HL-60 (cell line): ENCODE measurements around the gene RNASE8.

Experiments used
- DNase-seq, 2 experiments: peaks; one replicate each; pipeline ENCODE4 v3.0.0-alpha.2; 2010 to 2020; ENCODE audit warnings: low read depth in 1 of 2, low spot score in 1 of 2
- H3K27ac ChIP-seq: fragments of 250-450 bp; sonication (Bioruptor Pico); replicated peaks from 2 replicates; pipeline ENCODE4 v1.5.1; 2020; ENCODE audit warnings: mild to moderate bottlenecking, moderate library complexity
- H3K27me3 ChIP-seq: fragments of 250-450 bp; sonication (Bioruptor Pico); 2 replicates; pipeline ENCODE4 v1.5.1; 2021; ENCODE audit warnings: mild to moderate bottlenecking, moderate library complexity; ENCODE audit not compliant: insufficient read depth, poor library complexity, severe bottlenecking
- H3K4me3 ChIP-seq: replicated peaks from 2 replicates; pipeline ENCODE4 v1.5.1; 2011; ENCODE audit warnings: mild to moderate bottlenecking, control low read depth, low read length; ENCODE audit not compliant: insufficient read depth
- CTCF ChIP-seq: IDR thresholded peaks from one replicate; pipeline ENCODE4 v1.5.1; 2011; ENCODE audit warnings: low read length, control low read depth, inconsistent platforms; ENCODE audit not compliant: insufficient read depth
- GABPA ChIP-seq: IDR thresholded peaks from 2 replicates; pipeline ENCODE4 v1.6.1; 2012; ENCODE audit warnings: low read depth
- POLR2AphosphoS5 ChIP-seq: IDR thresholded peaks from 2 replicates; pipeline ENCODE4 v1.6.1; 2012; ENCODE audit warnings: low read depth
- REST ChIP-seq: IDR thresholded peaks from 2 replicates; pipeline ENCODE4 v1.6.1; 2012; ENCODE audit warnings: low read depth; ENCODE audit not compliant: insufficient replicate concordance
- SPI1 ChIP-seq: IDR thresholded peaks from 2 replicates; pipeline ENCODE4 v1.6.1; 2012; ENCODE audit warnings: low read depth, mild to moderate bottlenecking, borderline replicate concordance

The RNASE8 gene

GRCh38 chr14:21030531-21030930 lies 27.1 kb upstream of the RNASE8 start:
- Histone ChIP-seq H3K27me3 (no peaks in the 10 kb centered on the region), H3K4me3 (no peak overlapping the region), H3K27ac (no peak overlapping the region)
- DNase-seq = no peak
- TF ChIP-seq POLR2AphosphoS5 (no peak), GABPA (no peak), SPI1 (no peak), REST (no peak), CTCF (no peak)

GRCh38 chr14:21032326-21033132 lies 25.1 kb upstream of the RNASE8 start:
- Histone ChIP-seq H3K4me3 (no peak overlapping the region), H3K27ac (no peak overlapping the region), H3K27me3 (no peaks in the 10 kb centered on the region)
- TF ChIP-seq POLR2AphosphoS5 = no peak
- no peak for TF ChIP-seq CTCF
- TF ChIP-seq SPI1 = no peak
- no peak for TF ChIP-seq GABPA
- no peak for TF ChIP-seq REST
- peak; percentile 54 to 84 for DNase-seq

- Histone ChIP-seq H3K4me3 (no peak overlapping the region), H3K27me3 (no peaks in the 10 kb centered on the region), H3K27ac (no peak overlapping the region)
- no peak for DNase-seq
- TF ChIP-seq REST = no peak
Measured at GRCh38 chr14:21033133-21033698, 24.4 kb upstream of the RNASE8 start.
